Renal cortex interstitium (tissue), 11 donors: ENCODE results near the gene NR3C1. TPM values are rescaled to one million over a fixed set of nuclear protein-coding genes. Genes with fewer than 3 reads are reported as not detected.

Source experiments
- DNase-seq, 11 donors: peaks; one replicate each; pipeline ENCODE4 v3.0.0-alpha.2; 2013; ENCODE audit warnings: low read depth in 9 of 11, low spot score in 4 of 11; ENCODE audit errors: extremely low read depth in 1 of 11
- polyA plus RNA-seq, 3 donors: library from polyadenylated mRNA; unstranded; fragments of 120-200 nt; gene quantifications; one replicate each; pipeline ENCODE4 v1.2.1, GENCODE V29; 2013; ENCODE audit not compliant: insufficient read length in 3 of 3

The NR3C1 gene
- polyA plus RNA-seq, 3 donors = 32.5 to 37.5 (median 33.9) TPM

DNA sequence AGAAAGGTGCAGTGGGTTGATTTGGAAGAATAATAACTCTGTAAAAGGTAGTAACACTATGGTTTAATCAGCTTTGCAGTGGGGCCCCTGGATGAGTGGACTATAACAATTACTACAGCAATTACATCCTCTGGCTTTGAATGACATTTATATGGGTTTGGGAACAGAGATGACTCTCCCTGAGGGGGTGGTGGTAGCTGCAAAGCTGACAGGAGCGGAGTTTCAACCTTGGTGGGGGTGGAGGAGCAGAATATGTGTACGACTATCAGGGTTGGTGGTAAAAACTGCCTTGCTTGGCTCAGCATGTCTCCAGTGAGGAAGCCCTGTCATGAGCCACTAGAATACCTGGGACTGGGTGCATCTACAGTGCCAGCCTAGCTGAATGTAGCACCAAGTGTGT, 28.3 kb upstream of the NR3C1 start:
- no peak for DNase-seq

DNA sequence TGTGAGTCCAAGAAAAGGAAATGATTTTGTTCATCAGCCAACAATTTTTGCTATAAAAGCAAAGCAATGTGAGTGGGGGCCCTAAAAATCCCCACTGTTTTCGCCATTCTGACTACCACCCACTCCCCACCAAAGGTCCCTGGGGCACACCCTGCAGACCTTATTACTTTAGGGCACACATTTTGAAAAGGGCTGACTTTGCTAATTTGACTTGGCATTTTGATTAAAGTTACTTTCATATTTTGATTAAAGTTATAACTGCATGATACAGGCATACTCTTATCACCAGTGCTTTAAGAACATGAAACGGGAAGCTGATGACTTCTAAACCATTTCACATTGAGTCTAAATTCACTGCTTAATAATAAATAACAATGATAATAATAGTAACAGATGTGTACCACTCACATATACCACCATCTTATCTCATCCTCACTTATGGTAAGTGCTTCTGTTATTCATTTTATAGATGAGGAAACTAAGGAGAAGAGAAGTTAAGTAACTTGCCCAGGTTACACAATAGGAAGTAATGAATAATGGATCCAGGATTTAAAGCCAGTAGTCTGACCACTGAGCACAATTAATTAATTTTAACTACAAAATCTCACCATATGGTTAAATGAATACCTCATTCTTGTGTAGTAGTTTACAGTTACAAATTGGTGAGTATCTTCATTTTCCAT, 25.4 kb upstream of the NR3C1 start:
- no peak for DNase-seq

DNA sequence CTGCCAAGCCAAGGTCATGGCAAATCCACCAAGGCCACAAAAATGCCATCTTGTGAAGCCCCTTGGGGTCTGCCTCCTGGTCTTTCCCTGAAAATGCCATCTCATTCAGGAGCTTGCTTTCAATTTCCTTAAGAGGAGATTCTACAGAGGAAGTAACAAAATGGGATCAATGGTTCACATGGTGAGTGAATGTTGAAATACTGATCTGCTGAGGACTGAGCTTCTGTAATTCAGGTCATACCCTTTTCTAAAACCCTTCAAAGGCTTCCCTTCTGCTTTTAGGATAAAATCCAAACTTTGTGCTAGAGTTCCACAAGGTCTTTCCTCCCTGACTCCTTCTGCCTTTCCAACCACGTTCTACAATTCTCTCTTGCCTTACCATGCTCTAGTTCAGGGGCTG, 24.7 kb upstream of the NR3C1 start:
- DNase-seq = no peak

DNA sequence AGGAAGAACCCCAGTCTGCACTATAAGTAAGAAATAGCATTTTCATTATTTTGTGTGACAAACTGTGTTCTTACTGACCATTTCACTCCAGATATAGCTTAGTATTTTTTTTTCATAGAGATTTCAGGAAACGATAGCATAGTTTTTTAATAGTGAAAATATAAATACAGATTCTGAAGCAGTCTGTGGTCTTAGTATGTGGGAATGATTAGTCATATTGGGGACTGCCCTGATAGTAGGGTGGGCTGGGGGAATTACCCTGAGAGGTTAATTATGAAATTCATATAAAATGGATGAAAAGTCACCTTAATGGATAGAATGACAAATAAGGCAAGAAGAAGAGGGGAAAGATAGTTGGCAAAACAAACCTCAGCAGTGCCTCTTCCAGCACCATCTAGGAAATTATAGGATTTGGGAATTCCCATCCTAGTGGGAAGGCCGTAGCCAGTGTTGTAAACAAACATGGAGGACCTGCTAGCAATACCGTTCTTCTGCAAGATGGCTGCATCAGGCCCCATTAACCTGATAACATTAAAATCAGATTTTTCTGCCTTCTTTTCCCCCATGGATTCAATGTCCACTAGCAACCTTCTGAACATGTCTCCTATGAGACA, 23.7 kb upstream of the NR3C1 start:
- DNase-seq = no peak

DNA sequence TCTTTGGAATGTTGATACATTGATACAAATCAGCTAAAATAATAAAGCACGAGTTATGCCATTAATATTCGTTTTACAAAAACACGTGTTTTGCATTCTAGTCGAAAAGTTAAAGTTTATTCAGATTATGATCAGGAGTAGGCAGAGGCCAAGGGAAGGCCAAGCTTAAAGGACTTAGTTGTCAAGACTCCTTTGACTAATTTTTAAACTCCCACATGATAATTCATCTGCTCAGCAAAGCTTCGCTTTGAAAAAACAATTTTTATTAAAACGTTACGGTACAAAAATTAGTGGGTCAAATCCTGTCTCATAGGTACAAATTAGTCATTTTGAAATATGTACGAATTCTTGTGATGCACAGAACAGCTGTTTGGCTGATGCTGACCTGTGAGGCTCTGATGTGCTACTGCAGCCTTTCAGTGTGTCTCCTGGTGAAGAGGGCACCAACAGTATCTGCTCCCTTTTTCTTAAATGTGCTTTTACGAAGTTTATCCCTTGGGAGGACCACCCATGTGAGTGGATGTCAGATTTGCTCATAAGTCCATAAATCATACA, 23.0 kb upstream of the NR3C1 start:
- DNase-seq = no peak

DNA sequence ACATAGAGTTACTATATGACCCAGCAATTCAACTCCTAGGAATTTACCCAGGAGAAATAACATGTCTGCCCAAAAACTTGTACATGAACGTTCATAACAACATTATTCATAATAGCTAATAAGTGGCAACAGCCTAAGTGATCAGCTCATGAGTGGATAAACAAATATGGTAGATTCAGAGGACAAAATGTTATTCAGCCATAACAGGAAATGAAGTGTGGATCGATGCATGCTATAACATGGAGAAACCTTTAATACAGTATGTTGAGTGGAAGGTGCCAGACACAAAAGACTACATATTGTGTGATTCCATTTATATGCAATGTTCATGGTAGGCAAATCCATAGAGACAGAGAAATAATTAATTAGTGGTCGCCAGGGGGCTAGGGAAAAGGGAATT, 22.3 kb upstream of the NR3C1 start:
- no peak for DNase-seq

DNA sequence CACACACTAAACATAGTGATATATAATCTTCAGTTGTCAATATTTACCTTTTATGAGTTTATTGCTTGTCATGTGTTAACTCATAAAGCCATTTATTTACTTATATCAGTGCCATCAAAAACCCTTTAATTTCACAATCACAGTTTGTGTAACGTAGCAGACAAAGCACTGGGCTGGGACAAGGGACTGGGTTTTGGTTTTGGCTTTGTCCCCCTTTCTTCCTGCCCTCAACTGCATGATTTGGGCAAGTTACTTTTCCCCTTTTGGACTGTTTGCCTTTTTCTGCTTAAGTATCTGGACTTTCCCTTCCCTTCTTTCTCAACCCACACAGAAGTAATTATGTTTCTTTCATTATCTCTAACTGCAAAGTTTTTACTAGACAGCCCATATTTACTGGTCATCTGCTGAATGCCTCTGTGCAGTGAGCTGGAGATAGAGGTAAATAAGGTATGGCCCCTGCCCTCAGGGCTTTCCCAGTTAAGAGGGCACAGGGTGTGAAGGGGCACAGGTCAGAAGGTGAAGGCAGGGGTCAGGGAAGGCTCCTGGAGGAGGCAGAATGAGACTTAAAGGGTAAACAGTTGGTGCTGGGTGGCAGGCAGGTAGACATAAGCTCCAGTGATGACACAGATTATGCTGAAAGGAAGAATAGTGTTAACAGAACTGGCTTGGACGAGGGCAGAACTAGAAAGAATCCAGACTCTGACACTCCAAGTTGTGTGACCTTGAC, 14.8 kb upstream of the NR3C1 start:
- no peak for DNase-seq

DNA sequence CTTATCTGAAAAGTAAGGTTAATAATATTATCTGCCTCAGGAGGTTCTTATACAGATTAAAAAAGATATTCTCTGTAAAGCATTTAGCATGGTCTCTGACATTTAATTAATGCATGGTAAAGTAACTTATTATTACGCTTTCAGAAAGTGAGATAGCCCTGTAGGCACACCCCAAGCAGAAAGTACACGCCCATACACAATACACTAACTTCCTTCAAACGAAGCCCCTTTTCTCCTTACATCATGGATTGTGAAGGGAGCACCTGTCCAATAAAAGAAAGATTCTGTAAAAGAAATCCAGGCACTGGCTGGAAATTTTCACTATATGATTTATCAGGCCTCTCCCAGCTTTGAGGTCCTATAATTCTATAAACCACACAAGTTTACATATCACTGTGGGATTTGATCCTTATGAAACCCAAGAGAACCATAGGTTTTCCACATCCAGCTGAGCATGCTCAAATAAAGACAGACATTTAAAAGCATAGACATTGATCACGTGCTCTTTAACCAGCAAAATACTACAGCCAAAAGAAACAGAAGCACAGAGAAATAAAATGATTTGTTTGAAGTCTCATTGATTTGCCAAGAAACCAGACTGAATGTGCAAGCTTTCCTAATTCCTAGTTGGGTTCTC, 14.1 kb upstream of the NR3C1 start:
- no peak for DNase-seq

DNA sequence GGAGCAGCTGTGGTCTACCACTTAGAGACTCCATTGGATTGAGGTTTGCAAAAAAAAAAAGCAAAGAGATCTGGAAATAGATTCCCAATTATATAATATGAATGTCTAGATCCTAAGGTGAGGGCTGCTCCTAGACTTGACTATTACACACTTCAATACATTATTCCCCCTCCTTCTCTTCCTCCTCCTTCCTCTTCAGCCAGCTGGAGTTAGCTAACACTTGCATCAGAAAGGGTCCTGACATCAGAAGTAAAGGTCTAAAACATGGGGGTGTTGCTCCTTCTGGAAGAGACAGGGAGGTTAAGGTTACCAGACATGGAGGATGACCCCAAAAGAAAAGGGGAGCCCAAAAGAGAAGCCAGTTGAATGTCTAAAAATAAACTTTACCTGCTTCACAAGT, 12.9 kb upstream of the NR3C1 start:
- DNase-seq = no peak

DNA sequence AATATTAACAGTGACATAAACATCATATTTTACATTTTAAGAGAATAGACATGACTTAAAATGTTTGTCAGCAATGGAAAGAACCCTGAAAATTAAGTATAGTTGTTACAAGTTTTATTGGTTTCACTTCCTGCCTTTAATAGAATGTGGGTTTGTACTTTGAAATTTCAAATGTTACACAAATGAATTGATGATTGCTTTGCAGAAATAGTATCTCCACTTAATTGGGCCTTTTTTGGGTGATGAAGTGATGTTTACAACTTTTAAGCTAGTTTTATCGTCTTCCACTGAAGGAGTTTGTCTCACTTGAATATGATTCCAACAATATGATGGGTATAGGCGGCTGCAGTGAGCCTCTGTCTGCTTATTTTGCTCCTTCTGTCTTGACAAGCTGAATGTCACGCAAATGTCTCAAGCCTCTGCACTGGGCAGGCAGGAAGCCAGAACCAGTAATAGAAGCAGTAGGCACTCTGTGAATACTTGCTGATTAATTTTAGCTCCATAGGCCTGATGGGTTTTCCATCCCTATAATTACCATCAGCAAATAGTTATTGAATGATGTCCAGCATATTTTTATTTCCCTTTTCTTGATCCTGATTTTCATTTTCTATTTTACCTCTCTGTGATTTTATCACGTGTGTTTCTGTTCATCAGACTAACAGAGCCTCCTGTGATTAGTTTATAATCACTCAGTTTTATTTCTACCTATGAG, 10.6 kb upstream of the NR3C1 start:
- DNase-seq = no peak

DNA sequence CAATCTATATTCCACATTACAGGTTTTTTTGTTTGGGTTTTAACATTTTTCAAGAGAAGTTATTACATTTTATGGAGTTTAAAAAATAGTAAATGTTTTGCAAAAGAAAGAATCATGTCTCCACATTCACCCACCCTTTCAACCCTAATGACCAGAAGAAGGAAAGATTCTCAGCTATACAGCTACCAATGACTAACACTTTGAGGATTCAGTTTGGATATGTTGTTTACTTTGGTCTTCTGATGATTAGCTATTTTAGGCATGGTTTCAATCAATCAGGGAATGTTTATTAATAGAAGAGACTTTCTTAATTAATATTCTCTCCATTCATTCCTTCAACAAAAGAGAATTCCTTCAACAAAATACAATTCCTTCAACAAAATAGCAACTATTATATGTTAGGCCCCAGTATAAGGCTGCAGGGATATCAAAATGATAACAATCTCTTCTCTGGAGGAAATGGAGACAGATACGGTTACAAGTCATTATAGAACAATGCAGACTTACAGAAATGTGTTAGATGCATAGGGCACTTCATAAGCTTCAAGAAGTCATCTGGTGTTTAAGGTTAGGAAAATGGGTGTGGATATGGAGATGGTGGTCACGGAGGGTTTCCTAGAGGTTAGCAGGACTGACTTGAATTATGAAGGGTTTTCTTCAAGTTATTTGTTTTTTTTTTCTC, 9.3 kb upstream of the NR3C1 start:
- DNase-seq = no peak

DNA sequence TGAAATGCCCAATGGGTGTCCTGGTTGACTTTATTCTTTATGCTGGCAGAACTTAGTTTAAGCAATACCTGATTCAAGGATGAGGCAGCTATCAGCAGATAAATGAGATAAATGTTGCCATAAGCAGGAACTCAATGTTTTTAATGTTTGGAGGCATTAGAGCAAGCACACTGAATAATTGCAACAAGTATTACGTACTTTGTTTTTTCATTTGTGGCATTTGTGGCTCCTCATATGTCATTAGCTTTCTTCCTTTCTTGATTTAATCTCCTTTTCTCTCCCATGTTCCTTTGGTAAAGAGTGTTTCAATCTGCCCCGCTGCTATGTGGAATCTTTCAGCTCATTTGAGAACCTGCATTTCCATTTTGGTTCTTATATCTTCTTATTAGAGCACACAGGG, 6.4 kb upstream of the NR3C1 start:
- no peak for DNase-seq

DNA sequence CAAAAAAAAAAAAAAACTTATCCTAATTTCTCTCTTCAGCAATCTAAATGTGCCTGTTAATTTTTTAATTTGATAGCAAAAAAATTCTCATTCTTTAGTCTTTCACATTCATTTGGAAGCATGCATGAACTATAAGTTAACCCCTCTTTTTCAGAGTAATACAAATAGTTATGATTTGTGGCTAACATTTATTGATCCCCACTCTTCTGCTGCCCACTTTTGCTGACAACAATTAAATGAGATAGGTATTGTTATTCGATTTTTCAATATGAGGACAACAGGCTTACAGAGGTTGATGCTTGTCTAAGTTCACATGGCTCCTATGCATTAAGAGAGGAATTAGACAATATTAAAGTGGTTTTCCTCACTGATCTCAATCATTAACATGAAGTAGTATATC, 2.9 kb upstream of the NR3C1 start:
- no peak for DNase-seq

DNA sequence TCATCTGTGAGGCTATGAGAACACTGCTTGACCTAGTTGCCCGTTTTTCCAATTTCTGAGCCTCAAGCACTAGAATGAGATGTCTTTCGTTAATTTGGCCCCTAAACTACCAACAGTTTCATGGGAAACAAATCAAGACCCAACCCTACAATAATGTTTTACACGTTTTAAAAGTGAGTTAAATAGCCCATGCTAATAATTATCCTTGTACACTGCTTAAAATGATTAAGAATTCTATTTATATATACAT, 2.3 kb upstream of the NR3C1 start:
- no peak for DNase-seq

DNA sequence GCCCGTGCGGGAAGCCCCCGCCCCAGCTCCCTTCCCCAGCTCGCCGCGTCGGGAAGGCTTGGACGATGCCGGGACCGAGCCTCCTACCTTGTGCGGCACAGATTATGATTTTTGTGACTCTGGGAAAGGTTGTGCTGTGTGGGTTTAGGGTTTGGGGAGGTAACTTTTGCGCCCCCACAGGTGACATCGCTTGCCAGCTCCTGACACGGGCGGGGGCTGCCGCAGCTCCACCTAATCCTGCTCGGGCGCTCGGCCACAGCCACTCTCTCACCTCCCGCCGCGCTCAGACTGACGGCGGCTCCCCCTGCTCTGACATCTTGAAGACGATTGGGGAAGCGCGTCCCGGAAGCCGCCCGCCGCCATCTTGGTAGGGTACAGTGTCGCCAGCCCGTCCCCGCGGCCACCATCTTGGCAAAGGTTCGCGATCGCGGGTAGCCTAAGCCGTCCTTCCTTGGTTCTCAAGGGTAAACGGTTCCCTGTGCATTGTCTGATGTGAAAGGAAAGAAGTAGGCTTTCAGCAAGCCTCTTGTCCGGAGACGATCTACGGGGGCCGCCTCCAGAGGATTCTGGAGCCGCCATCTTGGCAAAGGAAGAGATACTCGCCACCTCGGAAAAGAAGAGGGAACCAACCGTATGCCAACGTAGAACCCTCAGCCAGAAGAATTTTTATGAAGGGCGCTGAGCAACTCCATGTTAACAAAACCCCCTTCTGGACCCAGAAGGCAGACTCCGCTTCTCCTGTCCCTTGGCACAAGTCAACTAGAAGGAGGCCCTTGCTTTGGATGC, 1.8 kb upstream of the NR3C1 start:
- DNase-seq = peak; percentile 56 to 85 (median 78)

DNA sequence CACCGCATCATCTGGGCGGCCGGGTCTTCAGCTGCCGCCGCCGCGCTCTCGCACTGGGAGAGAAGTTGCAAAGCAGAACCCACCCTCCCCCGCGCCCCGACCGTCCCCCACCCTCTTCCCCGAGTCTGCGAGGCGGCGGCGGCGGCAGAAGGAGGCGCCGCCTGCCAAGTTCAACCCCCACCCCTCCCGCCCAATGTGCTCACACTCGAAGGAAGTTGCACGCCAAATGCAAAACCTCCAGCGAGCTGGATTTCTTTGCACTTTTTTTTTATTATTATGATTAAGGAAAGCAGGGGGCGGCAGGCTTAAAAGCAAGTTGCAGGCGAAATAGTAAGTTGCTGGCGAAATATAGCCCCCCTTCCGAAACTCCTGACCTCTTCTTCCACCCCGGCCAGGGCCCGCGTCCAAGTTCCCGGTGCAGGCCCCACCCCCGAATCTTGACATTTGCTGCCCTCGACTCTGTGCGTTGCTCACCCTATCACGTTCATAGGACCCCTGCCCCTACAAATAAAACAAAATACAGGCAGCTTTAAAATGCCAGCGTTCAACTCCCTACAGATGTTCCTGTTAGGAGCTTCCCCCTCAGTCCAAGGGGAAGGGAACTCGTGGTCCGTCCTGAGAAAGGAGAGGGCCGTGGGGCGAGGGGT, 1.1 kb upstream of the NR3C1 start:
- DNase-seq = peak in 10 of 11 donors; percentile 60 to 86 (median 72)

DNA sequence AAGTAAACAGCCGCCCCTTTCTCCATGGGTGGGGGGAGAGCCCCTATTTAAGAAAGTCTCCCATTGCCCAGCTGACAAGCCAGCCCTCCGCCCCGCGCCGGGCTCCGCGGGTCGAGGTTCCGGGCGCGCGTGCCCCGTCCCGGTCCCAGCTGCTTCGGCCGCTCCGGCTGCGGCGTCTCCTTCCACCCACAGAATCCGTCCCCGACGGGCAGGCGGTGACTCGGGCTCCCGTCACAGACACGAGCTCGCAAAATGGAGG, 223 bp downstream of the NR3C1 start:
- peak in 3 of 11 donors; percentile 33 to 56 (median 38) for DNase-seq
